Fibroblast of pulmonary artery (primary cell): ENCODE measurements around the gene EVA1A.

Source experiments
- DNase-seq: peaks from one replicate; pipeline ENCODE4 v3.0.0-alpha.2; 2010; ENCODE audit warnings: low read depth
- H3K4me3 ChIP-seq: replicated peaks from 2 replicates; pipeline ENCODE4 v1.5.1; 2011; ENCODE audit warnings: low read depth, mild to moderate bottlenecking, control low read depth, low read length, moderate library complexity
- CTCF ChIP-seq: IDR thresholded peaks from 2 replicates; pipeline ENCODE4 v1.5.1; 2011; ENCODE audit warnings: mild to moderate bottlenecking, control low read depth, low read length, inconsistent platforms; ENCODE audit errors: missing control alignments

EVA1A gene

GRCh38 chr2:75524276-75524911 is 36.3 kb downstream of the EVA1A start:
- DNase-seq: no peak
- no peak overlapping the region for H3K4me3 ChIP-seq
- TF ChIP-seq CTCF: no peak

GRCh38 chr2:75523313-75524275 is 37.1 kb downstream of the EVA1A start:
- no peak for TF ChIP-seq CTCF
- no peak overlapping the region for H3K4me3 ChIP-seq
- peak; percentile 56 for DNase-seq

GRCh38 chr2:75522543-75523312 is 38.0 kb downstream of the EVA1A start:
- no peak overlapping the region for H3K4me3 ChIP-seq
- DNase-seq: no peak
- no peak for TF ChIP-seq CTCF

GRCh38 chr2:75521225-75521872 is 39.4 kb downstream of the EVA1A start:
- TF ChIP-seq CTCF: no peak
- DNase-seq: no peak
- H3K4me3 ChIP-seq: no peak overlapping the region

GRCh38 chr2:75519843-75520242 is 40.9 kb downstream of the EVA1A start:
- no peak for TF ChIP-seq CTCF
- H3K4me3 ChIP-seq: no peak overlapping the region
- no peak for DNase-seq

- H3K4me3 ChIP-seq: no peak overlapping the region
- TF ChIP-seq CTCF: no peak
- no peak for DNase-seq
Observed at GRCh38 chr2:75518638-75519465, 41.9 kb downstream of the EVA1A start.
